ENCODE measurements around the gene RUFY2.
"Not testable (repeated sequence)": the region's sequence is repeated elsewhere in the genome, so short reads cannot be mapped to it uniquely, and the experiment has no call there.

Gene RUFY2

GRCh38 chr10:68318331-68319059 is 88.6 kb downstream of the RUFY2 start:
- Histone ChIP-seq H4K20me1 (ENCODE audit: insufficient read depth) (no peaks in the 10 kb centered on the region), H3K9ac (no peak overlapping the region), H3K27ac (no peak overlapping the region), H3K27me3 (ENCODE audit: insufficient read depth, low read depth) (no peaks in the 10 kb centered on the region), H2AFZ (ENCODE audit: low read depth) (no peak overlapping the region), H3K4me2 (no peak overlapping the region), H3K79me2 (ENCODE audit: insufficient read depth, low read depth) (no peaks in the 10 kb centered on the region), H3K4me1 (ENCODE audit: low read depth, poor library complexity, severe bottlenecking) (peaks cover 16% of the 10 kb centered on the region), H3K36me3 (ENCODE audit: insufficient read depth) (no peaks in the 10 kb centered on the region), H3K4me3 (IDR thresholded peaks at IDR 0.05; ENCODE audit: insufficient read depth, low read depth, low read length) (no peak overlapping the region)
- TF ChIP-seq, protein P1, sequence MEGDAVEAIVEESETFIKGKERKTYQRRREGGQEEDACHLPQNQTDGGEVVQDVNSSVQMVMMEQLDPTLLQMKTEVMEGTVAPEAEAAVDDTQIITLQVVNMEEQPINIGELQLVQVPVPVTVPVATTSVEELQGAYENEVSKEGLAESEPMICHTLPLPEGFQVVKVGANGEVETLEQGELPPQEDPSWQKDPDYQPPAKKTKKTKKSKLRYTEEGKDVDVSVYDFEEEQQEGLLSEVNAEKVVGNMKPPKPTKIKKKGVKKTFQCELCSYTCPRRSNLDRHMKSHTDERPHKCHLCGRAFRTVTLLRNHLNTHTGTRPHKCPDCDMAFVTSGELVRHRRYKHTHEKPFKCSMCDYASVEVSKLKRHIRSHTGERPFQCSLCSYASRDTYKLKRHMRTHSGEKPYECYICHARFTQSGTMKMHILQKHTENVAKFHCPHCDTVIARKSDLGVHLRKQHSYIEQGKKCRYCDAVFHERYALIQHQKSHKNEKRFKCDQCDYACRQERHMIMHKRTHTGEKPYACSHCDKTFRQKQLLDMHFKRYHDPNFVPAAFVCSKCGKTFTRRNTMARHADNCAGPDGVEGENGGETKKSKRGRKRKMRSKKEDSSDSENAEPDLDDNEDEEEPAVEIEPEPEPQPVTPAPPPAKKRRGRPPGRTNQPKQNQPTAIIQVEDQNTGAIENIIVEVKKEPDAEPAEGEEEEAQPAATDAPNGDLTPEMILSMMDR (conservative IDR thresholded peaks at IDR 0.05; ENCODE audit: low read depth, low read length), result no peak

- TF ChIP-seq, protein P1 (conservative IDR thresholded peaks at IDR 0.05; ENCODE audit: low read depth, low read length), result no peak
- Histone ChIP-seq H2AFZ (ENCODE audit: low read depth) (no peak overlapping the region), H3K4me2 (no peak overlapping the region), H3K4me1 (ENCODE audit: low read depth, poor library complexity, severe bottlenecking) (peaks cover 18% of the 10 kb centered on the region), H4K20me1 (ENCODE audit: insufficient read depth) (no peaks in the 10 kb centered on the region), H3K4me3 (IDR thresholded peaks at IDR 0.05; ENCODE audit: insufficient read depth, low read depth, low read length) (no peak overlapping the region), H3K9ac (no peak overlapping the region), H3K36me3 (ENCODE audit: insufficient read depth) (no peaks in the 10 kb centered on the region), H3K27me3 (ENCODE audit: insufficient read depth, low read depth) (no peaks in the 10 kb centered on the region), H3K79me2 (ENCODE audit: insufficient read depth, low read depth) (no peaks in the 10 kb centered on the region), H3K27ac (no peak overlapping the region)
Observed at GRCh38 chr10:68315582-68315981, 91.5 kb downstream of the RUFY2 start.

DNA sequence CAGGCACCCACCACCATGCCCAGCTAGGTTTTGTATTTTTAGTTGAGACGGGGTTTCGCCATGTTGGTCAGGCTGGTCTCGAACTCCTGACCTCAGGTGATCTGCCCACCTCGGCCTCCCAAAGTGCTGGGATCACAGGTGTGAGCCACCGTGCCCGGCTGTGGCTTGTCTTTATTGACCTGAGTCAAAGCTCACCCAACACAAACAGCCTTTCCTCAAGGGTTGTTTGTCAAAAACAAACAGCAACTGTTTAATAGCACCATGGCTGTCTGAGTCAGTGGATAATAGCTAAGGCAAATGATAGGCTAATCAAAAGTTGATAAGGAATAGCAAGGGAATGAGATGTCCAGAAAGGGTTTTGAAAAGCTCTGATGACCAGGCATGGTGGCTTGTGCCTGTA is 92.1 kb downstream of the RUFY2 start:
- H3K4me1 ChIP-seq (ENCODE audit: low read depth, poor library complexity, severe bottlenecking), result peaks cover 18% of the 10 kb centered on the region
- not testable (repeated sequence) for H4K20me1 ChIP-seq (ENCODE audit: insufficient read depth); H3K79me2 ChIP-seq (ENCODE audit: insufficient read depth, low read depth); H2AFZ ChIP-seq (ENCODE audit: low read depth); H3K4me3 ChIP-seq (IDR thresholded peaks at IDR 0.05; ENCODE audit: insufficient read depth, low read depth, low read length); H3K27ac ChIP-seq; H3K4me2 ChIP-seq; H3K9ac ChIP-seq; H3K36me3 ChIP-seq (ENCODE audit: insufficient read depth); H3K27me3 ChIP-seq (ENCODE audit: insufficient read depth, low read depth)

DNA sequence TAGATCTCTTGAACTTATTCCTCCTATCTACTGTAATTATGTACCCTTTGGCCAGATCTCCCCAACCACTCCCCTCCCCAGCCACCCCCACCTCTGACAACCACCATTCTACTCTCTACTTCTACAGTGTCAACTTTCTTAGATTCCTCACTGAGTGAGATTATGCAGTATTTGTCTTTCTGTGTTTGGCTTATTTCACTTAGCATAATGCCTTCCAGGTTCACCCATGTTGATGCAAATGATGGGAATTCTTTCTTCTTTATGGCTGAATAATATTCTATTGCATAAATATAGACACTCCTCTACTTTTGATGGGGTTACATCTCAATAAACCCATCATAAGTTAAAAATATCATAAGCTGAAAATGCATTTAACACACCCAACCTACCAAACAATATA is 96.5 kb downstream of the RUFY2 start:
- H3K4me3 ChIP-seq (IDR thresholded peaks at IDR 0.05; ENCODE audit: insufficient read depth, low read depth, low read length), result no peak overlapping the region
- no peak overlapping the region for H3K9ac ChIP-seq
- H3K27me3 ChIP-seq (ENCODE audit: insufficient read depth, low read depth), result no peaks in the 10 kb centered on the region
- H4K20me1 ChIP-seq (ENCODE audit: insufficient read depth), result no peaks in the 10 kb centered on the region
- TF ChIP-seq, protein P1 (conservative IDR thresholded peaks at IDR 0.05; ENCODE audit: low read depth, low read length), result no peak
- no peak overlapping the region for H3K4me2 ChIP-seq
- no peaks in the 10 kb centered on the region for H3K79me2 ChIP-seq (ENCODE audit: insufficient read depth, low read depth)
- H3K4me1 ChIP-seq (ENCODE audit: low read depth, poor library complexity, severe bottlenecking), result peaks cover 18% of the 10 kb centered on the region
- H3K36me3 ChIP-seq (ENCODE audit: insufficient read depth), result no peaks in the 10 kb centered on the region
- no peak overlapping the region for H3K27ac ChIP-seq
- H2AFZ ChIP-seq (ENCODE audit: low read depth), result no peak overlapping the region

- Histone ChIP-seq H3K4me3 (IDR thresholded peaks at IDR 0.05; ENCODE audit: insufficient read depth, low read depth, low read length) (no peak overlapping the region), H3K9ac (no peak overlapping the region), H3K27me3 (ENCODE audit: insufficient read depth, low read depth) (no peaks in the 10 kb centered on the region), H3K36me3 (ENCODE audit: insufficient read depth) (no peaks in the 10 kb centered on the region), H3K4me1 (ENCODE audit: low read depth, poor library complexity, severe bottlenecking) (peaks cover 12% of the 10 kb centered on the region), H3K4me2 (no peak overlapping the region), H2AFZ (ENCODE audit: low read depth) (no peak overlapping the region), H3K27ac (no peak overlapping the region), H4K20me1 (ENCODE audit: insufficient read depth) (no peaks in the 10 kb centered on the region), H3K79me2 (ENCODE audit: insufficient read depth, low read depth) (no peaks in the 10 kb centered on the region)
- TF ChIP-seq, protein P1 (conservative IDR thresholded peaks at IDR 0.05; ENCODE audit: low read depth, low read length), result no peak
Observed at GRCh38 chr10:68305854-68306253, 101.2 kb downstream of the RUFY2 start.
